H9 (cell line): Measurements from ENCODE around the gene KY. TPM values are rescaled to one million over a fixed set of nuclear protein-coding genes. Genes with fewer than 3 reads are reported as not detected.

Experiments
- DNase-seq: peaks from one replicate; pipeline ENCODE4 v3.0.0-alpha.2; 2017
- H2AFZ ChIP-seq: one replicate; pipeline ENCODE4 v1.6.1; 2013; ENCODE audit warnings: mild to moderate bottlenecking, low read length, control low read depth, moderate library complexity
- H2AK5ac ChIP-seq: 2 replicates; pipeline ENCODE4 v1.6.1; 2013; ENCODE audit warnings: low read length, control low read depth, mixed read lengths; ENCODE audit not compliant: insufficient read length
- H2BK120ac ChIP-seq: one replicate; pipeline ENCODE4 v1.6.1; 2013; ENCODE audit warnings: low read depth, mild to moderate bottlenecking, low read length, control low read depth, inconsistent platforms; ENCODE audit not compliant: poor library complexity, severe bottlenecking
- H2BK12ac ChIP-seq: 2 replicates; pipeline ENCODE4 v1.6.1; 2013; ENCODE audit warnings: low read length, control low read depth, mixed read lengths, low read depth; ENCODE audit not compliant: insufficient read length
- H2BK15ac ChIP-seq: 2 replicates; pipeline ENCODE4 v1.6.1; 2013; ENCODE audit warnings: low read depth, low read length, control low read depth
- H2BK20ac ChIP-seq: one replicate; pipeline ENCODE4 v1.6.1; 2013; ENCODE audit warnings: low read depth, mild to moderate bottlenecking, low read length, control low read depth, inconsistent platforms; ENCODE audit not compliant: poor library complexity, severe bottlenecking
- H2BK5ac ChIP-seq: 2 replicates; pipeline ENCODE4 v1.6.1; 2013; ENCODE audit warnings: low read length, control low read depth, mixed read lengths; ENCODE audit not compliant: insufficient read length
- H3K14ac ChIP-seq: 2 replicates; pipeline ENCODE4 v1.6.1; 2013; ENCODE audit warnings: low read length, control low read depth; ENCODE audit not compliant: insufficient read depth
- H3K18ac ChIP-seq: 2 replicates; pipeline ENCODE4 v1.6.1; 2013; ENCODE audit warnings: low read depth, mild to moderate bottlenecking, mixed read lengths, low read length, control low read depth; ENCODE audit not compliant: insufficient read length
- H3K23ac ChIP-seq: 2 replicates; pipeline ENCODE4 v1.6.1; 2013; ENCODE audit warnings: low read length, control low read depth, mixed read lengths, low read depth; ENCODE audit not compliant: insufficient read length
- H3K23me2 ChIP-seq: 2 replicates; pipeline ENCODE4 v1.6.1; 2013; ENCODE audit warnings: low read depth, mild to moderate bottlenecking, mixed read lengths, low read length, control low read depth; ENCODE audit not compliant: insufficient read length, poor library complexity, severe bottlenecking
- H3K27ac ChIP-seq: 2 replicates; pipeline ENCODE4 v1.5.1; 2013; ENCODE audit warnings: low read length, control low read depth, mixed read lengths, low read depth; ENCODE audit not compliant: insufficient read length
- H3K27me3 ChIP-seq: 2 replicates; pipeline ENCODE4 v1.6.1; 2013; ENCODE audit warnings: low read length, control low read depth, inconsistent platforms; ENCODE audit not compliant: insufficient read depth
- H3K4ac ChIP-seq: 2 replicates; pipeline ENCODE4 v1.6.1; 2013; ENCODE audit warnings: low read depth, mild to moderate bottlenecking, control low read depth, inconsistent platforms, low read length, moderate library complexity
- H3K4me1 ChIP-seq: 2 replicates; pipeline ENCODE4 v1.6.1; 2013; ENCODE audit warnings: low read length, control low read depth, inconsistent platforms; ENCODE audit not compliant: insufficient read depth
- H3K4me2 ChIP-seq: 2 replicates; pipeline ENCODE4 v1.6.1; 2013; ENCODE audit warnings: low read length, control low read depth, mixed read lengths; ENCODE audit not compliant: insufficient read length, insufficient read depth
- H3K56ac ChIP-seq: 2 replicates; pipeline ENCODE4 v1.6.1; 2013; ENCODE audit warnings: low read depth, mild to moderate bottlenecking, mixed read lengths, low read length, control low read depth; ENCODE audit not compliant: insufficient read length
- H3K79me1 ChIP-seq: 2 replicates; pipeline ENCODE4 v1.6.1; 2013; ENCODE audit warnings: low read depth, mild to moderate bottlenecking, moderate library complexity, low read length, control low read depth, inconsistent platforms; ENCODE audit not compliant: insufficient read depth, poor library complexity, severe bottlenecking
- H3K79me2 ChIP-seq: 2 replicates; pipeline ENCODE4 v1.6.1; 2013; ENCODE audit warnings: low read length, control low read depth, inconsistent platforms; ENCODE audit not compliant: insufficient read depth
- H3K9ac ChIP-seq: 2 replicates; pipeline ENCODE4 v1.6.1; 2013; ENCODE audit warnings: low read length, control low read depth, mixed read lengths; ENCODE audit not compliant: insufficient read length; ENCODE audit errors: extremely low read depth
- H3K9me3 ChIP-seq: one replicate; pipeline ENCODE4 v1.6.1; 2013; ENCODE audit warnings: low read depth, low read length, inconsistent platforms; ENCODE audit not compliant: control insufficient read depth
- H3T11ph ChIP-seq: one replicate; pipeline ENCODE4 v1.6.1; 2013; ENCODE audit warnings: mild to moderate bottlenecking, low read length, control low read depth, inconsistent platforms
- H4K20me1 ChIP-seq: one replicate; pipeline ENCODE4 v1.6.1; 2013; ENCODE audit not compliant: control insufficient read depth, insufficient read length, insufficient read depth
- H4K5ac ChIP-seq: 2 replicates; pipeline ENCODE4 v1.6.1; 2013; ENCODE audit warnings: low read depth, mild to moderate bottlenecking, mixed read lengths, low read length, control low read depth; ENCODE audit not compliant: insufficient read length
- H4K8ac ChIP-seq: replicated peaks from 2 replicates; pipeline ENCODE4 v1.6.1; 2013; ENCODE audit warnings: low read length, control low read depth, mixed read lengths, low read depth; ENCODE audit not compliant: insufficient read length
- H4K91ac ChIP-seq: 2 replicates; pipeline ENCODE4 v1.6.1; 2013; ENCODE audit warnings: low read depth, mild to moderate bottlenecking, moderate library complexity, mixed read lengths, low read length, control low read depth; ENCODE audit not compliant: insufficient read length
- H3K27ac Mint-ChIP-seq, 3 experiments: 2 replicates in 2 of 3; 3 replicates in 1 of 3; pipeline ENCODE4 v1.8.0; 2020 to 2021; ENCODE audit warnings: mixed read lengths in 3 of 3, mild to moderate bottlenecking in 1 of 3, moderate library complexity in 1 of 3
- H3K27me3 Mint-ChIP-seq: 2 replicates; pipeline ENCODE4 v1.8.0; 2021; ENCODE audit warnings: low read depth, mild to moderate bottlenecking, moderate library complexity, mixed read lengths
- H3K36me3 Mint-ChIP-seq, 3 experiments: 2 replicates in 2 of 3; 3 replicates in 1 of 3; pipeline ENCODE4 v1.8.0; 2020 to 2021; ENCODE audit warnings: low read depth in 3 of 3, mixed read lengths in 3 of 3; ENCODE audit not compliant: insufficient read depth in 1 of 3
- H3K4me1 Mint-ChIP-seq, 2 experiments: 2 replicates each; pipeline ENCODE4 v1.8.0; 2020; ENCODE audit warnings: mixed read lengths in 2 of 2
- H3K4me3 Mint-ChIP-seq, 2 experiments: 2 replicates in 1 of 2; 3 replicates in 1 of 2; pipeline ENCODE4 v1.8.0; 2020 to 2021; ENCODE audit warnings: mild to moderate bottlenecking in 2 of 2, mixed read lengths in 2 of 2, moderate library complexity in 1 of 2
- H3K9me3 Mint-ChIP-seq, 2 experiments: 2 replicates in 1 of 2; 3 replicates in 1 of 2; pipeline ENCODE4 v1.8.0; 2020; ENCODE audit warnings: mild to moderate bottlenecking in 2 of 2, mixed read lengths in 2 of 2, moderate library complexity in 1 of 2
- WGBS: extraction: QIAGEN DNeasy Blood & Tissue Kit; methylation state at CpG from one replicate; pipeline ENCODE4 v1.1.7; 2013; ENCODE audit warnings: missing lambda C conversion rate, low lambda C conversion rate, mixed read lengths; ENCODE audit not compliant: insufficient read length; ENCODE audit errors: extremely low coverage; 5-methylcytosine and 5-hydroxymethylcytosine counted together
- total RNA-seq: library from RNA; stranded (reverse); gene quantifications from 2 replicates; pipeline ENCODE4 v1.2.1, GENCODE V29; 2021
- TF ChIP-seq, protein P1 (sequence below): fragments of 200-600 bp; sonication (generic); conservative IDR thresholded peaks from 3 replicates; pipeline ENCODE4 v1.8.0; 2021; ENCODE audit warnings: antibody characterized with exemption, mild to moderate bottlenecking

KY gene
- total RNA-seq, 1 experiment from 2014 or later, result not detected

DNA sequence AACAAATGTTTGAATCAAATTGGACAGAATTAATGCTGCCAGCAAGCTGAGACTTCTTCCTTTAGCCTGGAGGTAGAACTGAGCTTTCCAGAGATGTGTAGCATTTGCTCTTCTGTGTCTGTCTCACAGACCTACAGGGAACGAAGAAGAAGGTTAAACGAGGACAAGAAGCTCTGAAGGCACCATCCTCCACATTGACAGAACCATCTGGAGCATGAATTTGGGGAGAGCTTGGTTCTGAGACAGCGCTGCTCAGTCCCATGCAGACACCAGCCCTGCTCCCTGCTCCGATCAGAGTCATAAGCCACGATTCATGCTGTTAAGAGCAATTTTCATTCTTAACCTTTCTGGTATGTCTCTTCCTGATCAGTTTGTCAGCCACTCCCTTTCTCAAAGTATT lies 7.7 kb upstream of the KY start:
- Mint-ChIP-seq H3K27me3 (peaks cover 87% of the 10 kb centered on the region), H3K27ac (no peak overlapping the region), H3K9me3 (no peaks in the 10 kb centered on the region; a peak in 1 of 5 replicates), H3K36me3 (no peaks in the 10 kb centered on the region), H3K4me1 (peaks cover 5 to 8% of the 10 kb centered on the region in 2 experiments; a peak in 3 of 4 replicates), H3K4me3 (no peak overlapping the region)
- Histone ChIP-seq H4K20me1 (no peaks in the 10 kb centered on the region), H3K23ac (no peak overlapping the region), H3K79me1 (no peaks in the 10 kb centered on the region), H3K9ac (no peak overlapping the region), H3K14ac (no peak overlapping the region), H3K79me2 (no peaks in the 10 kb centered on the region), H2BK15ac (no peak overlapping the region), H3K56ac (no peak overlapping the region), H4K5ac (no peak overlapping the region), H2AFZ (no peak overlapping the region), H3K4ac (no peak overlapping the region), H3K27ac (no peak overlapping the region), H3K4me1 (no peaks in the 10 kb centered on the region), H2BK120ac (no peak overlapping the region), H2BK20ac (no peak overlapping the region), H3K9me3 (no peaks in the 10 kb centered on the region), H3K23me2 (no peaks in the 10 kb centered on the region), H4K91ac (no peak overlapping the region), H3T11ph (no peak overlapping the region), H3K18ac (no peak overlapping the region), H3K27me3 (peaks cover 17% of the 10 kb centered on the region; the same call in 1 of the 2 replicates), H4K8ac (no peak overlapping the region), H2AK5ac (no peak overlapping the region), H2BK5ac (no peak overlapping the region), H3K4me2 (no peak overlapping the region), H2BK12ac (no peak overlapping the region)
- TF ChIP-seq, protein P1, sequence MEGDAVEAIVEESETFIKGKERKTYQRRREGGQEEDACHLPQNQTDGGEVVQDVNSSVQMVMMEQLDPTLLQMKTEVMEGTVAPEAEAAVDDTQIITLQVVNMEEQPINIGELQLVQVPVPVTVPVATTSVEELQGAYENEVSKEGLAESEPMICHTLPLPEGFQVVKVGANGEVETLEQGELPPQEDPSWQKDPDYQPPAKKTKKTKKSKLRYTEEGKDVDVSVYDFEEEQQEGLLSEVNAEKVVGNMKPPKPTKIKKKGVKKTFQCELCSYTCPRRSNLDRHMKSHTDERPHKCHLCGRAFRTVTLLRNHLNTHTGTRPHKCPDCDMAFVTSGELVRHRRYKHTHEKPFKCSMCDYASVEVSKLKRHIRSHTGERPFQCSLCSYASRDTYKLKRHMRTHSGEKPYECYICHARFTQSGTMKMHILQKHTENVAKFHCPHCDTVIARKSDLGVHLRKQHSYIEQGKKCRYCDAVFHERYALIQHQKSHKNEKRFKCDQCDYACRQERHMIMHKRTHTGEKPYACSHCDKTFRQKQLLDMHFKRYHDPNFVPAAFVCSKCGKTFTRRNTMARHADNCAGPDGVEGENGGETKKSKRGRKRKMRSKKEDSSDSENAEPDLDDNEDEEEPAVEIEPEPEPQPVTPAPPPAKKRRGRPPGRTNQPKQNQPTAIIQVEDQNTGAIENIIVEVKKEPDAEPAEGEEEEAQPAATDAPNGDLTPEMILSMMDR, result no peak
- no peak for DNase-seq
- WGBS, result no CpG with 5 or more reads among the region's 5 CpGs
